Suprapubic skin (tissue), 4 donors: ENCODE measurements around the gene ADGRD1.

Experiments used
- CTCF ChIP-seq, 2 donors: fragments of 200-600 bp in 1 of 2; fragments of 450-650 bp in 1 of 2; sonication (generic) in 1 of 2; IDR thresholded peaks; one replicate each; pipeline ENCODE4 v1.5.1; 2016 to 2019; ENCODE audit warnings: antibody characterized with exemption in 2 of 2, mild to moderate bottlenecking in 1 of 2, moderate library complexity in 1 of 2
- EP300 ChIP-seq: sonication (generic); formaldehyde crosslinking; IDR thresholded peaks from one replicate; pipeline ENCODE4 v1.6.1; 2017; ENCODE audit warnings: antibody characterized with exemption
- POLR2A ChIP-seq, 2 donors: fragments of 450-650 bp; IDR thresholded peaks; one replicate each; pipeline ENCODE4 v1.6.1; 2017; ENCODE audit warnings: antibody characterized with exemption in 2 of 2, mild to moderate bottlenecking in 2 of 2, moderate library complexity in 2 of 2
- POLR2AphosphoS5 ChIP-seq, 3 donors: sonication (generic); formaldehyde crosslinking; IDR thresholded peaks; one replicate each; pipeline ENCODE4 v1.6.1; 2017; ENCODE audit warnings: antibody characterized with exemption in 3 of 3

- TF ChIP-seq CTCF (IDR thresholded peaks at IDR 0.05) (no peak), POLR2A (IDR thresholded peaks at IDR 0.05) (no peak), POLR2AphosphoS5 (IDR thresholded peaks at IDR 0.05) (no peak), EP300 (no peak)
These were observed 150.2 kb downstream of the ADGRD1 start for GRCh38 chr12:131103669-131104462.
